Activated CD8-positive, alpha-beta memory T cell treated with anti-CD3 and anti-CD28 coated beads for 1 hour (primary cell): ENCODE data around the gene BAHD1.

ENCODE experiments used
- DNase-seq, 2 donors: peaks; one replicate each; pipeline ENCODE4 v3.0.0-alpha.2; 2020; ENCODE audit warnings: low read depth in 1 of 2; ENCODE audit errors: extremely low read depth in 1 of 2

The BAHD1 gene

GRCh38 chr15:40421246-40422157, 19.3 kb upstream of the BAHD1 start:
- DNase-seq: peak; percentile 53 to 76

- no peak for DNase-seq
Measured at GRCh38 chr15:40424483-40425115, 16.2 kb upstream of the BAHD1 start.

GRCh38 chr15:40425681-40426080, 15.1 kb upstream of the BAHD1 start:
- no peak for DNase-seq

GRCh38 chr15:40427188-40427587, 13.6 kb upstream of the BAHD1 start:
- no peak for DNase-seq

GRCh38 chr15:40428185-40428584, 12.6 kb upstream of the BAHD1 start:
- no peak for DNase-seq

GRCh38 chr15:40429068-40429710, 11.6 kb upstream of the BAHD1 start:
- no peak for DNase-seq

- DNase-seq: no peak
Measured at GRCh38 chr15:40430271-40430805, 10.4 kb upstream of the BAHD1 start.

GRCh38 chr15:40435023-40435709, 5.6 kb upstream of the BAHD1 start:
- no peak for DNase-seq

- DNase-seq: no peak
Measured at GRCh38 chr15:40435710-40436089, 5.1 kb upstream of the BAHD1 start.

GRCh38 chr15:40436116-40436891, 4.4 kb upstream of the BAHD1 start:
- no peak for DNase-seq

GRCh38 chr15:40436892-40437751, 3.6 kb upstream of the BAHD1 start:
- no peak for DNase-seq

GRCh38 chr15:40437752-40438687, 2.7 kb upstream of the BAHD1 start:
- DNase-seq: no peak

- no peak for DNase-seq
Measured at GRCh38 chr15:40438712-40439111, 2.0 kb upstream of the BAHD1 start.

GRCh38 chr15:40439461-40439959, 1.2 kb upstream of the BAHD1 start:
- DNase-seq: no peak

GRCh38 chr15:40439960-40440742, 602 bp upstream of the BAHD1 start:
- no peak for DNase-seq

GRCh38 chr15:40441565-40442531, 1.1 kb downstream of the BAHD1 start:
- DNase-seq: no peak
